Right cardiac atrium (tissue), 5 donors: Measurements from ENCODE around the gene FKBP2. TPM values are rescaled to one million over a fixed set of nuclear protein-coding genes. Genes with fewer than 3 reads are reported as not detected.

Source experiments
- ATAC-seq, 2 donors: fragments of 200-7000 bp; cut with Tn5 transposase; one replicate each; pipeline versions ENCODE4 v1.8.0 to v1.9.1; 2020; ENCODE audit warnings: moderate library complexity in 2 of 2, mild to moderate bottlenecking in 1 of 2
- DNase-seq, 3 donors: peaks; one replicate each; pipeline ENCODE4 v3.0.0-alpha.2; 2020
- H3K27ac ChIP-seq: one replicate; pipeline ENCODE4 v1.5.1; 2013; ENCODE audit warnings: mild to moderate bottlenecking, low read length, control low read depth, moderate library complexity
- H3K27me3 ChIP-seq: one replicate; pipeline ENCODE4 v1.6.1; 2013; ENCODE audit not compliant: control insufficient read depth, insufficient read depth
- H3K4me1 ChIP-seq: one replicate; pipeline ENCODE4 v1.6.1; 2013; ENCODE audit warnings: low read length; ENCODE audit not compliant: control insufficient read depth, insufficient read depth
- H3K4me3 ChIP-seq: one replicate; pipeline ENCODE4 v1.5.1; 2013; ENCODE audit warnings: low read length, control low read depth
- H3K9me3 ChIP-seq: one replicate; pipeline ENCODE4 v1.6.1; 2013; ENCODE audit warnings: low read length; ENCODE audit not compliant: control insufficient read depth
- WGBS: extraction: QIAGEN DNeasy Blood & Tissue Kit; methylation state at CpG from one replicate; pipeline ENCODE4 v1.1.7; 2013; 5-methylcytosine and 5-hydroxymethylcytosine counted together
- intact Hi-C, 4 donors: fragments of 100-400 bp; cut with DNase I; formaldehyde crosslinking; loops; one replicate each; pipeline versions ENCODE4 v1.11.0 to v1.14.0; 2022 to 2023
- polyA plus RNA-seq: library from polyadenylated mRNA; stranded (reverse); fragments of 200-250 nt; gene quantifications from one replicate; pipeline ENCODE4 v1.2.3, GENCODE V29; 2013
- total RNA-seq, 4 donors: library from RNA; stranded (reverse); fragmentation: NEBNext Ultra II Directional; extraction: Animal tissue kit (Norgen Biotek cat#: 25700); gene quantifications; one replicate each; pipeline ENCODE4 v1.2.1, GENCODE V29; 2021
- donor health status: healthy with polysubstance abuse.
- donor health status: DM: no; HTN: yes; CAD: no.
- donor health status: DM: no; HTN: no; CAD: no.
- donor health status: DM: no; HTN: yes; CAD: no; lungs with severe emphysema.
- donor health status: DM: yes; HTN: yes; CAD: no.

FKBP2 gene
- total and polyA plus RNA-seq, 5 donors, result 33.5 to 173 (median 66.1) TPM

DNA sequence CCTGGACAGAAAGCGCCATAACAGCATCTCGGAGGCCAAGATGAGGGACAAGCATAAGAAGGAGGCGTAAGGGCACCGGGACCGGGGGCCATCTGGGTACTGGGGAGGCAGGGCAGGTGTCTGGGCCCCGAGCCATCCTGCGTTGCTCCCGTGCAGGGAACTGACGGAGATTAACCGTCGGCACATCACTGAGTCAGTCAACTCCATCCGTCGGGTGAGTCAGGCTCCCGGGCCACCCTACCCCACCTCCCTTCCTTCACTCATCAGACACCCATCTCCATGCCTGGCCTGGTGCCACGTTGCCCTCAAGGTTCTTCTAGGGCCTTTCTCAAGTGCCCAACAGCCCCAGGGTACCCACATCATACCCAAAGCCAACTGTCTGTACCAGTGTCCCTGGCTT is 25.4 kb downstream of the FKBP2 start:
- no peak overlapping the region for H3K27ac ChIP-seq
- no peaks in the 10 kb centered on the region for H3K9me3 ChIP-seq
- no peaks in the 10 kb centered on the region for H3K4me1 ChIP-seq
- H3K4me3 ChIP-seq, result no peak overlapping the region
- H3K27me3 ChIP-seq, result no peaks in the 10 kb centered on the region
- WGBS, result 90% methylated on average over 15 of the region's 15 CpGs
- intact Hi-C loops, result no loop called here
- DNase-seq (peak in 2 of 3 donors; percentile 71 to 72), ATAC-seq (no peak)

DNA sequence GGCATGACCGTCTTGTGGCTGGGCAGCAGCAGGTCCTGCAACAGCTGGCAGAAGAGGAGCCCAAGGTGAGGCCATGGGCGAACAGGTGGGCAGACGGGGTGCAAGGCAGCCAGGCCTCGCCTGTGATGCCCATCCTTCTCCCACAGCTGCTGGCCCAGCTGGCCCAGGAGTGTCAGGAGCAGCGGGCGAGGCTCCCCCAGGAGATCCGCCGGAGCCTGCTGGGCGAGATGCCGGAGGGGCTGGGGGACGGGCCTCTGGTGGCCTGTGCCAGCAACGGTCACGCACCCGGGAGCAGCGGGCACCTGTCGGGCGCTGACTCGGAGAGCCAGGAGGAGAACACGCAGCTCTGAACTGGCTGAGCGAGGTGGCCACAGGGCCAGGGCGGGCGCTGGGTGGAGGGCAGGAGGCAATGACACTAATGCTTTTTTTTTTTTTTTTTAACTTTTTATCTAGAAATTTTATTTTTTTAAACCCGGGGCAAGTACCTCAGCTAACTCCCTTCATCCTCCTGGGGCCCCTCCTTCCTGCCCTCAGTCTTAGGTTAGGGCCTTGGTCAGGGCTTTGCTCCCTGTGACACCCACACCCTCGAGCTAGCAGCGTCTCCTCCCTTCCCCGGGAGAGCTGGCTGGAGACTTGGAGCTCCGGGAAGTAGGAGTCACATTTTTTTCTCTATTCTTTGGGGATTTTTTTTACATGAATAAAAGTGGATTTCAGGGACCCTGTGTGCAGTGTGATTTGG is 26.5 kb downstream of the FKBP2 start:
- H3K4me3 ChIP-seq, result no peak overlapping the region

DNA sequence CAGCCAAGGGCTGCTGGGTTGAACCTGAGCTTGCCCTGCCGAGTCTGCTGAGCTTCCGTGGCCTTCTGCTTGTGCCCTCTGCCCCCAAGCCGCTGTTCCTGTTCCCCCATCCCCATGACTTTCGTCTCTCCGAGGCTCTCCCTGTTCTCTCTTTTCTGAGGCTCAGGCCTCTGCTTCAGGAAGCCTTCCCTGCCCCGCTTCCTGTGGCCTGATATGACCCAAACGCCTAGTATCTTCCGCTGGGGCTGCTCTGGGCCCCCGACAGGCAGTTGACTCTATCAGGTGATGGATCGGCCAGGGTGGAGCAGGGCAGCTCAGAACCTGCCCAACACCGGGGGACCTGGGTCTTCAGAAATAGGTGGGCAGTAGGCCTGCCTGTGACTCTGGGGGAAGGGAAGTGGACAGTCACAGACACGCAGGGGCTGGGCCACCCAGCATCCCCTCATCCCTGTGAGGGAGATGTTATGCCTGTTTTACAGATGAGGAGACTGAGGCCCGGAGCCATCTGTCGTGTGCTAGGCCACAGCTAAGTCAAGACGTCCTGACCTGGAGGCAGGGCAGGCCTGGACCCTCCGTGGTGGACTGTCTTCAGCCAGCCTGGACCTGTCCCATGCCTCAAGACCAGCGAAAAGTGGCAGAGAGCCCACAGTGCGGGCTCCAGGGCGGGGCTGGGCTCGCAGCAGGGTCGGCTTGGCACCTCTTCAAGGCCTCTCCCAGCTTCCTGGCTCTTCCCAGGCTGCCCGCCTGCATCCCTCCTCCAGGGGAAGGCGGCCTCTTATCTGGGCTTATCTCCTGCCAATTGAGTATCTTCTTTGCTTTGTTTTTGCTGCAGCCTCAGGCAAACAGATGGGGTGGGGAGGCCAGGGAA is 27.4 kb downstream of the FKBP2 start:
- H3K4me3 ChIP-seq, result peak overlapping the region; percentile 46
- H3K27ac ChIP-seq, result peak overlapping the region; percentile 87
- ATAC-seq (peak; percentile 3 to 26), DNase-seq (peak; percentile 88 to 94 (median 92))
- intact Hi-C loops, result no loop called here
- WGBS, result 26% methylated on average over 23 of the region's 23 CpGs
- no peaks in the 10 kb centered on the region for H3K9me3 ChIP-seq
- H3K27me3 ChIP-seq, result no peaks in the 10 kb centered on the region
- H3K4me1 ChIP-seq, result no peaks in the 10 kb centered on the region

More for the DNA sequence above, 26.5 kb downstream of the FKBP2 start:
- Histone ChIP-seq H3K9me3 (no peaks in the 10 kb centered on the region), H3K27me3 (no peaks in the 10 kb centered on the region), H3K27ac (peak overlapping the region; percentile 87), H3K4me1 (no peaks in the 10 kb centered on the region)
- peak in 2 of 3 donors; percentile 77 to 83 for DNase-seq
- no peak for ATAC-seq
- 74% methylated on average over 27 of the region's 27 CpGs for WGBS
- intact Hi-C loops, result no loop called here

DNA sequence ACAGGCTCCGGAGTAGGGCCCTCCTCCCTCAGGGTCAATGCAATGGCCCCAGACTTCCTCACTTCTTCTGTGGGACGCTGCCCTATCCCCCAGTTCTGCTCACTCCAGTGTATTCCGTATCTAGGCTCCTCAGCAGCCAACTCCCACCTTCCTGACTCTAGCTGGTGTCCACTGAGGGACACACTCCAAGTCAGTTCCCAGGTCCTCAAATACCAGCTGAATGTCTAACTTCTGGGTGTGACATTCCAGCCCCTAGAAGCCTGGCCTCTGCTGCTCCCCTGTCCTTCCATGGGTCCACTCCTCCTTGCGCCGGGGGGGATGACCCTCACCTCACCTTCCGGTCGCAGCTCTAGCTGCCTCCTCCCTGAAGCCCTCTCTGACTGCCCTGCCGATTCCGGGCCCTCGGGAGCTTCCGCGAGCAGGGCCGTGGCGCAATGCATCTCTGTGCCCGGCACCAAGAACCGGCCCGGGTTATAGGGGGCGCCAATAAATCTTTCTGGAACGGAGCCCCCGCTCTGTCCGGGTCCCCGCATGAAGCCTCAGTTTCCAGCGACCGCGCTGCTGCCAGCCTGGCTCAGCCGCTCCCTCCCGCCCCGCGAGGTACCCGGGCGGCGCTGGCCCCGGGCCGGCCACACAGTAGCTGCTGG is 28.1 kb downstream of the FKBP2 start:
- intact Hi-C loops, result no loop called here
- no peaks in the 10 kb centered on the region for H3K4me1 ChIP-seq
- peak; percentile 12 to 38 for ATAC-seq
- no peaks in the 10 kb centered on the region for H3K27me3 ChIP-seq
- H3K27ac ChIP-seq, result peak overlapping the region; percentile 87
- no peaks in the 10 kb centered on the region for H3K9me3 ChIP-seq
- H3K4me3 ChIP-seq, result peak overlapping the region; percentile 46
- DNase-seq, result peak; percentile 82 to 88 (median 88)
- WGBS, result under 1% methylated on average over 34 of the region's 34 CpGs

DNA sequence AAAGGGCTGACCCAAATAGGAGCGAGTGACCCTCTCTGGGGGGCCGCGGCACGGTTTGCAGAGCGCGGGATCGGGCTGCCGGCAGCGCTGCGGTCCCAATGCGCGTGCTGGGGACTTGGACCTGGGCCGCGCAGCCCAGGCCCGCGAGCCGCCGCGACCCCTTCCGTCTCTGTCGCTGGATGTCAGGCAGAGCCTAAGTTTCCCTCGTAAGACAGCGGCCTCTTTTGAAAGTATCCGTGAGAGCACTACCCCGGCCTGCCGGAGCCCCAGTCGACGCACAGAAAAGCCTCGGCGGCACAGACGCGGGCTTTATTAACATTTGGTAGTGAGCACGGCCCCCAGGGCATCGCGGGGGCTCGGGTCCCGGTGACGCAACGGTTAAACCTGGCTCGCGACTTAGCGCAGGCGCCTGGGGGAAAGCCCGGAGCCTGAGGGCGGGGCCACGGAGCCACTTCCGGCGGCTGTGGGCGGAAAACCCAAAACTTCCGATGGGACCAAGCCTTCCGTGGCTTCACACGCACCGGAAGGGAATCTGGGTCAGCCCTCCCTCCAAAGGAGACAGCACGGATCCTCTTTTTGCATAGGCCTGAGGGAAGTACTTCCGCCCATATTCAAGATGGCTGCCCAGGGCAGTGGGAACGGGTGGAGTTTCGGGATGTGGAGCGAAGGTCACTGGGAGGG is 28.8 kb downstream of the FKBP2 start:
- peak overlapping the region; percentile 69 for H3K4me3 ChIP-seq
- intact Hi-C loops, result no loop called here
- peak overlapping the region; percentile 99 for H3K27ac ChIP-seq
- H3K9me3 ChIP-seq, result no peaks in the 10 kb centered on the region
- WGBS, result under 1% methylated on average over 58 of the region's 58 CpGs
- peak; percentile 87 to 92 for ATAC-seq
- DNase-seq, result peak; percentile 97 to 99 (median 99)
- H3K4me1 ChIP-seq, result no peaks in the 10 kb centered on the region
- H3K27me3 ChIP-seq, result no peaks in the 10 kb centered on the region

DNA sequence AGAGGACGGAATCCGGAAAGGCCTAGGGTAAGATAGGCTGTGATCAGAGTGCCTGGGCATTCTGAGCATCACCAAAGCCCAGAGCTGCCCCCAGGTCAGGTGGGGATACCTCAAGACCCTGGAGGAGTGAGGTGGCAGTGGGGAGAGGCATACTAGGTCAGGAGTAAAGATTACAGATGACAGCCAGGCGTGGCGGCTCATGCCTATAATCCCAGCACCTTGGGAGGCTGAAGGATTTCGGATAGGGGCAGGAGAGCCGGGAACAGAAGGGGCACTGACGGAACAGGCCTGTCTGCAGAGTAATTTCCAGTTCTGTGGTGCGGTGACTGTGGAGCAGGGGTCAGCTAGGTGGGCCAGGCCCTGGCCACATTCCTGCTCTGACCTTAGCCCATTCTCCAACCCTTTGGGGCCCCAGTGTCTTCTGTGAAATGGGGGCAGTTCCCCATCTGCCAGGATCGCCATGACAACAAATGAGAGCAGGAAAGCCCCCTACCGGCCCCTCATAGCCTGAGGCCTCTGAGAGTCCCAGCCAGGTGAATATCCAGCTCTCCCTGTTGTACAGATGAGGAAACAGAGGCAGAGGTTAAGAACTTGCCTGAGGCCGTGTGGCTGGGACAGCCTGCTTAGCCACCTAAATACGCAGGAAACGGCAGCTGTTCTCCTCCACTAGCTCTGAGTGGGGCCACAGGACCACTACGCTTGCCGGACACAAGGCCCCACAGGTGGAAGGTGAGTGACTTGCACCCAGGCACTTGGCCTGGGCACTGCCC is 34.3 kb downstream of the FKBP2 start:
- Histone ChIP-seq H3K9me3 (no peaks in the 10 kb centered on the region), H3K4me3 (no peak overlapping the region), H3K27ac (no peak overlapping the region), H3K4me1 (no peaks in the 10 kb centered on the region), H3K27me3 (no peaks in the 10 kb centered on the region)
- ATAC-seq (no peak), DNase-seq (peak in 1 of 3 donors; percentile 39)
- WGBS, result 89% methylated on average over 15 of the region's 15 CpGs
- intact Hi-C loops, result no loop called here

DNA sequence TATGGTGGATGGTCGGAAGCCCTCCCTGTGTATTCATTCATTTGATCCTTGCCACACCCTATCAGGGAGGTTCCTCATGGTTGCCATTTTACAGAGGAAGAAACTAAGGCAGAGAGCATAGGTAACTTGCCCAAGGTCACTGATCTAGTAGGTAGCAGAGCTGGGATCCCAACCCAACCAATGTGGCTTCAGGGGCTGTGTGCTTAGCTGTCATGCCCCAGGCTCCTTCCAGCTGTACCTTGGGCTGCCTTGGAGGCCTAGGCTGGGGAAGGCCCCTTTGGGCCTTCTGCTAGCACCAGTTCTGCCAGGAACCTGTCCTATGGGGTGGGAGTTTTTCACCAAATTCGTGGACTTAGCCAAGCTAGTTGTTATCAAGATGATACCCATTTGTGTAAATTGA is 34.9 kb downstream of the FKBP2 start:
- 89% methylated on average over 2 of the region's 2 CpGs for WGBS
- DNase-seq, result no peak
- Histone ChIP-seq H3K27me3 (no peaks in the 10 kb centered on the region), H3K27ac (no peak overlapping the region), H3K4me1 (no peaks in the 10 kb centered on the region), H3K9me3 (no peaks in the 10 kb centered on the region), H3K4me3 (no peak overlapping the region)
- intact Hi-C loops, result no loop called here
- no peak for ATAC-seq

DNA sequence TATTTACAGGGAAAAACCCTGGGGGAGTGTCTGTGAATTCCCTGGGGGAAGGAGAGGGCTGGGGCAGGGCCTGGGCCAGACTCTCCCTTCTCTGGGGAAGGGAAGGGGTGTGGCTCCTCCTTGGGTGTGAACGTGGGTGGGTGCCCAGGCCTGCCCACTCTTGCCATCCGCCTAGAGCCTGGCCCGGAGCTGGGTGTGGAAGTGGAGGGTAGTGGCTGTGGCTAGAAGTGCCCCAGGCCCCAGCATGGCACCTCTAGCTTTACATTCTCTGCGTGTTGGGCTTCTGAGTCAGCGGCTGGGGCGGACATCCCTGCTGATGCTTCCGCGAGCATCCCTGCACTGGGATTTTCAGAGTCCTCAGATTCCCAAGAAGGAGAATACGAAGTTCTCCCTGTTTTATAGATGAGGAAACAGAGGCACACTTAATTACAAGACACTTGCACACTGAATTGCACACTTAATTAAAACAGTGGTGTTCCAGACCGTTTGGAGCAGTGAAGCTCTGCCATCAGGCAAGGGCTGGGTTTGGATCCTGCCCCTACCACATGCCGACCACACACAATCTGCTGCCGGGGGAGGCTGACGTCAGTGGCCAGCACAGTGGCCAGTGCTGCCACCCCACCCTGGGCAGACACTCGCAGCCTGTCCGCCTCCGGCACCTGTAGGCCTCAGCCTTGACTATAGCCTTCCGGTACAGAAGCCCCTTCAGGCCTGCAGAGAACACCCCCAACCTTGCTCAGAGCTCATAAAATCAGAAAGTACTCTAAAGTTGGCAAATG is 35.9 kb downstream of the FKBP2 start:
- DNase-seq (peak in 2 of 3 donors; percentile 52 to 59), ATAC-seq (peak; percentile 15 to 29)
- WGBS, result 77% methylated on average over 17 of the region's 17 CpGs
- no peak overlapping the region for H3K27ac ChIP-seq
- no peaks in the 10 kb centered on the region for H3K9me3 ChIP-seq
- H3K27me3 ChIP-seq, result no peaks in the 10 kb centered on the region
- no peak overlapping the region for H3K4me3 ChIP-seq
- H3K4me1 ChIP-seq, result peaks cover under 1% of the 10 kb centered on the region
- intact Hi-C loops, result no loop called here

DNA sequence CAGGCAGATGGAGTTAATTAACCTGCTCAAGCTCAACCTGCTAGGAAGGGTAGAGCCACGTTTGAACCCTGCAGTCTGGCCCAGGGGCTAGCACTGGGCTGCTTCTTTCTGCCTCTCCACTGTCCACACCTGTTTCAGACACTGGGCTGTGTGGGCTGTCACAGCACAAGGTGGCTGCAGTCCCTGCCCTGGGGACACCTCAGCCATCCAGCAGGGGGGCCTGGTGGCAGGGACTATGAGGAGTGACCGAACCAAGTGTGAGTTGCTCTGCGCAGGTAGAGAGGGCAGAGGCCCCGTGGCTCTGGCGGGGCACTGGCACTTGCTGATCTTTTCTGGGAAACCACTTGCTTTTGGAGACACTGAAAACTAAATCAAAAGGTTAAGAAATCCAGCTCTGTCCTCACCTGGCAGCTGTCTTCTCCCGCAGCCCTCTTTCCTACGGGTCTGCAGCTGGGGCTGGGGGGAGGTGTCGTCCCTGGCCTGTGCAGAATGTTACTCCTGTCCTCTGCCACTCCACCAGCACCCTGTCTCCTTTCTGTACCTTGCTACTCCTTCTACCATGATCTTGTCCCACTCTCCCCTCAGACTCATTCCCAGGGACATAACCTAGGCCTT is 37.8 kb downstream of the FKBP2 start:
- Histone ChIP-seq H3K27ac (no peak overlapping the region), H3K9me3 (no peaks in the 10 kb centered on the region), H3K27me3 (no peaks in the 10 kb centered on the region), H3K4me3 (no peak overlapping the region), H3K4me1 (peaks cover 3% of the 10 kb centered on the region)
- intact Hi-C loops, result no loop called here
- ATAC-seq, result no peak
- WGBS, result 80% methylated on average over 8 of the region's 8 CpGs
- peak in 1 of 3 donors; percentile 36 for DNase-seq
